NB4 (cell line): ENCODE results near the gene MKLN1.

Source experiments
- POLR2A ChIP-seq: IDR thresholded peaks from 2 replicates; pipeline ENCODE4 v1.6.1; 2011; ENCODE audit warnings: mild to moderate bottlenecking; ENCODE audit not compliant: insufficient read length; ENCODE audit errors: extremely low read depth
- TF ChIP-seq, protein P1 (sequence below): IDR thresholded peaks from one replicate; pipeline ENCODE4 v1.5.1; 2012; ENCODE audit warnings: low read depth, low read length
- TF ChIP-seq, protein P2 (sequence below): IDR thresholded peaks from 2 replicates; pipeline ENCODE4 v1.6.1; 2011; ENCODE audit warnings: low read depth, low read length

DNA sequence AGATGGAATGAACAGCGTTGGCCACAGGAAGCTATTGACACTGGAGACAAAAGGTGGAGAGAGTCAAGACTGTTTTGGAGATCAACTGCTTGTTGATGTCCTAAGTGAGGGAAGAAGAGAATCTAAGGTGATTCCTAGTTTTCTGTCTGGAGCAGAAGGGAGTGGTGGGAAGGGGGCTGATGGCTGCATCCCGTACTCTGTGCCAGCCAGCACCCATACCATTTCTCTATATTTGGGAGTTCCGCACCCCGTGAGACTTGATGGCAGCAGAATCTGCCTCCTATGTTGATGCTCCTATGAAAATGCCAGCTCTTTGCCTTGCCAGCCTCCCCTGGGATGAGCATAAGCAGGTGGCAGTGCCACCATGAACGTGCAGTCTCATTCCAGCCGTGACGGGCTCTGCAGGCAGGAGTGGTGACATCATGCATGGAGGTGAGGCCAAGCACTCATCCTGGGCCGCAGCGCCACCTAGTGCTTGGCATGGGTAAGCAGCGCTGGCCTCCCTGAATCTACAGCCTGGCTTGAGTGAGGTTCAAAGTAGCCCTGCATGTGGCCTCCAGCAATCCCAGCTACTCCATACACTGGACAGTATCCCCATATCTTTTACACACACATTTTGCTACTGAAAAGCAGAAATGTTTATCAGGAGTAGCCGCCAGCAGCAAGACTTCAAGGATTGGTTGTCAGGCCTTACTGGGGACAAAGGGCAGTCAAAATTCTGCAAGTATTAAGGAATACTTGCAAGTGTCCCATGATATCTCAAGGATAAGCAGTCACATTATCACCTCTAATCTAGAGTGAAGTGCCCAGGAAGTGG, 185.8 kb downstream of the MKLN1 start:
- TF ChIP-seq, protein P1, sequence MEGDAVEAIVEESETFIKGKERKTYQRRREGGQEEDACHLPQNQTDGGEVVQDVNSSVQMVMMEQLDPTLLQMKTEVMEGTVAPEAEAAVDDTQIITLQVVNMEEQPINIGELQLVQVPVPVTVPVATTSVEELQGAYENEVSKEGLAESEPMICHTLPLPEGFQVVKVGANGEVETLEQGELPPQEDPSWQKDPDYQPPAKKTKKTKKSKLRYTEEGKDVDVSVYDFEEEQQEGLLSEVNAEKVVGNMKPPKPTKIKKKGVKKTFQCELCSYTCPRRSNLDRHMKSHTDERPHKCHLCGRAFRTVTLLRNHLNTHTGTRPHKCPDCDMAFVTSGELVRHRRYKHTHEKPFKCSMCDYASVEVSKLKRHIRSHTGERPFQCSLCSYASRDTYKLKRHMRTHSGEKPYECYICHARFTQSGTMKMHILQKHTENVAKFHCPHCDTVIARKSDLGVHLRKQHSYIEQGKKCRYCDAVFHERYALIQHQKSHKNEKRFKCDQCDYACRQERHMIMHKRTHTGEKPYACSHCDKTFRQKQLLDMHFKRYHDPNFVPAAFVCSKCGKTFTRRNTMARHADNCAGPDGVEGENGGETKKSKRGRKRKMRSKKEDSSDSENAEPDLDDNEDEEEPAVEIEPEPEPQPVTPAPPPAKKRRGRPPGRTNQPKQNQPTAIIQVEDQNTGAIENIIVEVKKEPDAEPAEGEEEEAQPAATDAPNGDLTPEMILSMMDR, result peak; percentile 99
- TF ChIP-seq, protein P2, sequence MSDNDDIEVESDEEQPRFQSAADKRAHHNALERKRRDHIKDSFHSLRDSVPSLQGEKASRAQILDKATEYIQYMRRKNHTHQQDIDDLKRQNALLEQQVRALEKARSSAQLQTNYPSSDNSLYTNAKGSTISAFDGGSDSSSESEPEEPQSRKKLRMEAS, result peak; percentile 42; the same call in 1 of the 2 replicates
- no peak for TF ChIP-seq POLR2A
